HL-60 (cell line): Measurements from ENCODE around the gene ANTXR1.

ENCODE experiments used
- DNase-seq, 2 experiments: peaks; one replicate each; pipeline ENCODE4 v3.0.0-alpha.2; 2010 to 2020; ENCODE audit warnings: low read depth in 1 of 2, low spot score in 1 of 2
- H3K27ac ChIP-seq: fragments of 250-450 bp; sonication (Bioruptor Pico); replicated peaks from 2 replicates; pipeline ENCODE4 v1.5.1; 2020; ENCODE audit warnings: mild to moderate bottlenecking, moderate library complexity
- H3K27me3 ChIP-seq: fragments of 250-450 bp; sonication (Bioruptor Pico); 2 replicates; pipeline ENCODE4 v1.5.1; 2021; ENCODE audit warnings: mild to moderate bottlenecking, moderate library complexity; ENCODE audit not compliant: insufficient read depth, poor library complexity, severe bottlenecking
- H3K4me3 ChIP-seq: replicated peaks from 2 replicates; pipeline ENCODE4 v1.5.1; 2011; ENCODE audit warnings: mild to moderate bottlenecking, control low read depth, low read length; ENCODE audit not compliant: insufficient read depth
- CTCF ChIP-seq: IDR thresholded peaks from one replicate; pipeline ENCODE4 v1.5.1; 2011; ENCODE audit warnings: low read length, control low read depth, inconsistent platforms; ENCODE audit not compliant: insufficient read depth
- GABPA ChIP-seq: IDR thresholded peaks from 2 replicates; pipeline ENCODE4 v1.6.1; 2012; ENCODE audit warnings: low read depth
- POLR2AphosphoS5 ChIP-seq: IDR thresholded peaks from 2 replicates; pipeline ENCODE4 v1.6.1; 2012; ENCODE audit warnings: low read depth
- REST ChIP-seq: IDR thresholded peaks from 2 replicates; pipeline ENCODE4 v1.6.1; 2012; ENCODE audit warnings: low read depth; ENCODE audit not compliant: insufficient replicate concordance
- SPI1 ChIP-seq: IDR thresholded peaks from 2 replicates; pipeline ENCODE4 v1.6.1; 2012; ENCODE audit warnings: low read depth, mild to moderate bottlenecking, borderline replicate concordance

The ANTXR1 gene

GRCh38 chr2:69209482-69209881, 196.5 kb downstream of the ANTXR1 start:
- no peak for TF ChIP-seq CTCF
- no peak for TF ChIP-seq POLR2AphosphoS5
- no peak for TF ChIP-seq REST
- TF ChIP-seq SPI1 = no peak
- no peak for TF ChIP-seq GABPA
- Histone ChIP-seq H3K27me3 (no peaks in the 10 kb centered on the region), H3K4me3 (no peak overlapping the region), H3K27ac (no peak overlapping the region)
- no peak for DNase-seq

GRCh38 chr2:69210385-69210784, 197.4 kb downstream of the ANTXR1 start:
- H3K4me3 ChIP-seq = no peak overlapping the region
- H3K27me3 ChIP-seq = no peaks in the 10 kb centered on the region
- H3K27ac ChIP-seq = no peak overlapping the region
- TF ChIP-seq GABPA (no peak), CTCF (no peak)
- no peak for DNase-seq

GRCh38 chr2:69211048-69211447, 198.1 kb downstream of the ANTXR1 start:
- Histone ChIP-seq H3K27ac (no peak overlapping the region), H3K4me3 (no peak overlapping the region), H3K27me3 (no peaks in the 10 kb centered on the region)
- DNase-seq = no peak
- TF ChIP-seq GABPA (no peak), REST (no peak), POLR2AphosphoS5 (no peak), SPI1 (no peak), CTCF (no peak)

- no peak for DNase-seq
- no peak overlapping the region for H3K4me3 ChIP-seq
- TF ChIP-seq SPI1 (no peak), CTCF (no peak), GABPA (no peak), POLR2AphosphoS5 (no peak), REST (no peak)
- no peaks in the 10 kb centered on the region for H3K27me3 ChIP-seq
- no peak overlapping the region for H3K27ac ChIP-seq
Observed at GRCh38 chr2:69211686-69212085, 198.7 kb downstream of the ANTXR1 start.
